GM18519 (cell line): ENCODE measurements around the gene MRPL20.
"Not testable (repeated sequence)": the region's sequence is repeated elsewhere in the genome, so short reads cannot be mapped to it uniquely, and the experiment has no call there.

Source experiments
- ATAC-seq: cut with Tn5 transposase; IDR thresholded peaks from one replicate; pipeline ENCODE4 v1.9.1; 2021; ENCODE audit warnings: mild to moderate bottlenecking, moderate library complexity; ENCODE audit not compliant: unreplicated experiment, low FRiP score

MRPL20 gene

GRCh38 chr1:1437904-1438376 is 30.8 kb upstream of the MRPL20 start:
- ATAC-seq: no peak

- ATAC-seq: no peak
These were observed 30.2 kb upstream of the MRPL20 start for GRCh38 chr1:1437033-1437903.

DNA sequence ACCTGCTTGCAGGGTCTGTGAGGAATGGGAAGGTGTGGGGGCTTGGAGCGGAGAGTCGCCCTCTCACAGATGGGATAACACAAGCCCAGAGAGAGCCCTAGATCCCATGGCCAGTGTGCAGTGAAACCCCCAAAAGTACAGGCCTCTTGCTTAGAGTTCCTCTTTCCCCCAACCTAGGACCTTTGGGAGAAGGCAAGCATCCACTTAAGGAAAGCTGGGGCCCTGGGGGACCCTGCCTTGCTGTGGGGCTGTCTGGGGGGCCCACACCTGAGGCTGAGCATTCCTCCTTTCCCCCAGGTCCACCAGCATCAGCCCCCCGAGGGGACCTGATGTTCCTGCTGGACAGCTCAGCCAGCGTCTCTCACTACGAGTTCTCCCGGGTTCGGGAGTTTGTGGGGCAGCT is 29.5 kb upstream of the MRPL20 start:
- no peak for ATAC-seq

DNA sequence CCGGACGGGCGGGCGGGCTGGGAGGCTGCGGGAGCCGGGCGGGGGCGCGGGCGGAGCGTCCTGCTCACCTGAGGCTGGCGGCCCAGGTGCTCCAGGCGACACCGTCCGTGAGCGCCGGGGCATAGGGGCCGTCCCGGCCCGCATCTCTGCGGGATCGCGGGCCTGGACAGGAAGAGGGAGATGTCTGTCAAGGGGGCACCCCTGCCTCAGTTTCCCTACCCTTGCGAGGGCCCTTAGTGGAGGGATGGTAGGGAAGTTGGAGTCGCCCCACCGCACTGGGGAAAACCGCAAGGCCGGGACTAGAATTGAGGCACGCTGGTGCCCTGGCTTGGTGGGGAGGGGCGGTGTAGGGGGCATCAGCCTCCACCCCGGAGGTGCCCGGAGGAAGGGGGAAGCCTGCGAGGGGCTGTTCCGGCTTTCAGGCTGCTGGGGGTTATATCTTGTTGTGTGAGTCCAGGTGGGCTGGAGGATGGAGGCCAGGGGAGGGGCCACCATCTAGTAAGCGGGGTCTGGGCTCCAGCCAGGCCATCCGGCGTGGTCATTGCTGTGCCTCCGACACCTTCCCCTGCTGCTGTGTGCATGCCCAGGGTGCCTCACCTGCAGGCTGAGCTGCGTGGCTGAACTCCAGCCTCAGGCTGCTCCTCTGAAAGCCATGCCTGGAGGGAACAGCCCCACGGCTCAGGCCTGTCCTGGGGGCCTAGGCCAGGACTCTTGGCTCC is 29.0 kb upstream of the MRPL20 start:
- no peak for ATAC-seq

DNA sequence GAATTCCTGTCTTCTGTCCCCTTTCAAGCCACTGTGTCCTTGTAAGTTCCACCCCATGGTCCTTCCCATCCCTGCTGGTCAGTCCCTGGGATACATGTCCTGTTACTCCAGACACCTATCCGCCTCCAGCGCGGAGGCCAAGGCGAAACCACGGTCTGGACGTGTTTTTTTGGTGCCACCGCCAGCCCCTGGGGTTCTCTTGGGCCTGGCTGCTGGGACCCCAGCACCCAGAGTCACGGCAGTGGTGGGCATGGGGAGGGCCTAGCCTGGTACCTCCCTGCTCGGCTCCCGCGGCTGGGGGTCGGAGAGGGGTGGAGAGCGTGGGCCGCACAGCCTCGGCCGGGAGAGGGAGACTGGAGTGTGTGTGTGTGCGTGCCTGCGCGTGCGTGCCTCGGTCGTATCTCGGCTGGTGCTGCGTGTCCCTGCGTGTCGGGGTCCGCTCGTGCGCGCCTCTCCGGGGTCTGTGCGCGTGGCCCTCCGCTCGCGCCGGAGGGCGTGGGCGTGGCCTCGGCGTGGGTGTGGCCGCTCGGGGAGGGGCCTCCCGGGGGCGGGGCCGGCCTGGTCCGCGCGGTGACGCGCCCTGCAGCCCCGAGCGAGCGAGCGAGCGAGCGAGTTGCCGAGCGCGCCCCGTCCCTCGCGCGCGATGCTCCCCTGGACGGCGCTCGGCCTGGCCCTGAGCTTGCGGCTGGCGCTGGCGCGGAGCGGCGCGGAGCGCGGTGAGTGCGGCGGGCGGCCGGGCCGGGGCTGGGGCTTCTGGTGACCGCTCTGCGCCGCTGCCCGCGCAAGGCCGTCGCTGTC is 28.2 kb upstream of the MRPL20 start, which contains the start of gene VWA1:
VWA1 (plus strand) TSS at position 585 of the 798 bp plus-strand sequence; CDS start at position 644, 59 bp downstream.
- no peak for ATAC-seq

DNA sequence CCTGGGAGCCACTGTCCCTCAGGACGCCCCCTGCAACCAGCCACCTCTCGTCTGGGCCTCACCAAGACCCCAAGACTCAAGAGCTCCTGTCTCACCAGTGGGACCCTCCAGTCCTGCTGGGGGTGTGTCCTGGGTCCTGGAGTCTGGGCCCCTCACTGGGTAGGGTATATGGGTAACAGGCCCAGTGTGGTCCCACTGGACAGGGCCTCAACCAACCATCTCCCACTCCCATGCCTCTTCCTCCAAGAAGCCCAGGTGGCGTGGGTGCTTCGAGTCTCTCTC is 27.7 kb upstream of the MRPL20 start:
- ATAC-seq: no peak

- ATAC-seq: no peak
These were observed 27.2 kb upstream of the MRPL20 start for GRCh38 chr1:1434131-1434823.

DNA sequence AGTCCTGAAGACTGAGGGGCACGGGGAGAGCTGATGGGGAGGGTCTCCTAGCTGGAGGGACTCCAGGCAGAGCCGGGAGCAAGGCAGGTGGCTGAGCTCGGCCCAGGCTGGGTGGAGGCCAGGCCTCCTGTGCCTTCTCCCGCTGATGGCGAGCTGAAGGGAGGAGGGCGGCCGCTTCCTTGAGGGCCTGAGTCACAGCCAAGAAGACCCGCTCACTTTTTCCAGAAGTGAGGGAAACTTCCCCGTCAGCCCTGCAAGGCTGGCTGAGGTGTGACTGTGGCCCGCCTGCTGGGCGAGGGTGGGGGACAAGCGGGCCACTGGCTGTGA is 26.7 kb upstream of the MRPL20 start:
- no peak for ATAC-seq

DNA sequence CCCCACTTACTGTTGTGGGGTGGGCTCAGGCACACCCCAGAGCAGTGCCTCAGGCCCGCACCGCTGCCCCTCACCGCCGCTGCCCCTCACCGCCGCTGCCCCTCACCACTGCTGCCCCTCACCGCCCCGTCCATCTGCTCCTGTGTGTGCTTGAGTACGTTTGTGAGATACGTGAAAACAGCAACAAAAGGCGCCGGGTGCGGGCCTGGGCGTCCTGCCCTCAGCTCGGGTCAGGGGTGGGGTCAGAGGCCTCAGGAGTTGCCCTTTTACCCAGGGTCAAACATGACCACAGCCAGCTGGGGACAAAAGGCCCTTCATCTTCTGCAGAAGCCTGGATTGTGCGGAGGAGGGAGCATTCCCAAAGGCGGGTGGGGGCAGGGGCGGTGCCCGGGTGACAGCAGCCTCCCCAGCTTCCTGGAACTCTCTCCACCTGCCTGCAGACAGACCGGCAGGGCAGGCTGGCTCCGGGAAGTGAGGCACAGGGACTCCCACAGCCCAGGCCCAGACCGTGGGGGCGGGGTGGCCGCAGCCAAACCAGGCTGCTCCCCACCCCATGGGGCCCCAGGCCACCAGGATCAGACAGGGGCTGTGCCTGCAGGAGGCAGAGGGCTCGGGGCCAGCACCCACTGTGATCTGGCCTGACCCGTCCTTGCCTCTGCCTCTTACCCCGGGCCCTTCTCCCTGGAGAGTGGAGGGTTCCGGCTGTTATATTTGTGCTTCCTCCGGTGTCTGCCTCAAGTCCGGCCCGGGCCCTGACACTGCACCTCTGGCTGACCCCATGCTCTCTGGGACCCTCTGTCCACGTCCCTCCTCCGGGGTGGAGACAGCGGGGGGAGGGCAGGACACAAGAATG is 26.1 kb upstream of the MRPL20 start:
- ATAC-seq: no peak

- no peak for ATAC-seq
These were observed 25.3 kb upstream of the MRPL20 start for GRCh38 chr1:1432274-1432950.

- no peak for ATAC-seq
These were observed 24.8 kb upstream of the MRPL20 start for GRCh38 chr1:1431845-1432273.

DNA sequence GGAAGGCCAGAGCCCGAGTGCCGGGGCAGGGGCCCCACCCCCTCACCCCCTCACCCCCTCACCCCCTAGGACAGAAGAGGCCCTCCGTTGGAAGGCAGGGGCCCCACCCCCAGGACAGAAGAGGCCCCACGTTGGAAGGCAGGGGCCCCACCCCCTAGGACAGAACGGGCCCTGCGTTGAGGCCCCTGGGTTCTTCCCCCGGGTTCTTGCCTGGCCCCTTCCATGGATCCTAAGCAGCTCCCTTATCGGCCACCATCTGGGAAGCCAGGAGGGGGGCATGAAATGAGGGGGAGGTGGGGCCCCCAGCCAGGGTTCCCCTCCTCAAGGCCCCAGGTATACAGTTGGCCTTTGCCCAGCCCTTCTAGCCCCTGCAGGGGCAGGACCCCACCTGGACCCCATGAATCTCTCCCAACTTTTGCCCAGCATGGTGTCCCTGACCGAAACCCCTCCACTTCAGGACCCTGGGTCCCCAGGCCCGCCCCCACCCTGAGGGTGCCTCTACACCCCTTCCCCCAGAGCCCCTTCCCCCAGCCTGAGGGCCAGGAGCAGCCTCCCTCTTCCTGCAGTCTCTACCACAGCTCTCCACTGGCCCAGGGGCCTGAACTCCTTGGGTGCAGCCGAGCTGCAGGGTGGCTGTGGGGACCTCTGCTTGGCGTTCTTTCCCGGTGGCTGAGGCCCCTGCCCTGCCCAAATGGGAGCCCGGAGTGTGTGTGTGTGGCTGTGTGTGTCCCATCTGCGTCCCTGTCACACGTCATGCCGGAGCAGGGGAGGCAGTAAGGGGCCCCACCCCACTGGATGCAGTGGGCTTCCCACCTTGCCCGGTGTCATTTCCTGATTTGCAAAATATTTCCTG is 24.1 kb upstream of the MRPL20 start:
- no peak for ATAC-seq

GRCh38 chr1:1430114-1430982 is 23.3 kb upstream of the MRPL20 start:
- no peak for ATAC-seq

- no peak for ATAC-seq
These were observed 22.6 kb upstream of the MRPL20 start for GRCh38 chr1:1429671-1430073.

- ATAC-seq: not testable (repeated sequence)
These were observed 21.9 kb upstream of the MRPL20 start for GRCh38 chr1:1428967-1429366.

DNA sequence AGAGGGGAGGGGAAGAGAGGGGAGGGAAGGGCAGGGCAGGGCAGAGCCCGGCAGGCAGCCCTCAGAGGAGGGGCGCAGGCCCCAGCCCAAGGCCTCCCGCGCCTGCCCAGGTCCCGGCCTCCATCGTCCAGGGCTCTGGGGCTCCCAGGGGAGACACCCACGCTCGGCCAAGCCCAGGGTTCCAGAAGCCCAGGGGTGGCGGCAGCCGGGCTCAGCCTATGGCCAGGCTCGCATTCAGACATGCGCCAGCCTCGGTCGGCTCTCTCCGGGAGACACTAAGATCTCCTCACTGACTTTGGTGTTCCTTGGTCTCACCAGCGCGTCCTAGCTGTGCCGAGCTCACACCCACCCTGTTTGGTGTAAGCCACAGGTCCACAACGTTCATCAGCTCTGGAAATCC is 21.1 kb upstream of the MRPL20 start:
- no peak for ATAC-seq

DNA sequence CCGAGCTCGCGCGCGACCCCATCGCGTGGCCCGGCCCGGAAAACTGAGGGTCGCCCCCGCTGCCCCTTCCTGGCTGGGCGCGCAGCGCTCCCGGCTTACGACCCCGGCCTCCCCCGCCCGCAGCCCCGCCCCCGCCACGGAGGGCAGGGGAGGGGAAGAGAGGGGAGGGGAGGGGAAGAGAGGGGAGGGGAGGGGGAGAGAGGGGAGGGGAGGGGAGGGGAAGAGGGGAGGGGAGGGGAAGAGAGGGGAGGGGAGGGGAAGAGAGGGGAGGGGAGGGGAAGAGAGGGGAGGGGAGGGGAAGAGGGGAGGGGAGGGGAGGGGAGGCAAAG is 20.7 kb upstream of the MRPL20 start:
- no peak for ATAC-seq
